ENCODE data around the gene NXNL2.

GRCh38 chr9:88578121-88579049 lies 43.4 kb downstream of the NXNL2 start:
- TF ChIP-seq CTCF (IDR thresholded peaks at IDR 0.05) (peak in 1 of 3 donors; percentile 87), POLR2A (IDR thresholded peaks at IDR 0.05) (no peak)
